ENCODE results near the gene GDF9.

DNA sequence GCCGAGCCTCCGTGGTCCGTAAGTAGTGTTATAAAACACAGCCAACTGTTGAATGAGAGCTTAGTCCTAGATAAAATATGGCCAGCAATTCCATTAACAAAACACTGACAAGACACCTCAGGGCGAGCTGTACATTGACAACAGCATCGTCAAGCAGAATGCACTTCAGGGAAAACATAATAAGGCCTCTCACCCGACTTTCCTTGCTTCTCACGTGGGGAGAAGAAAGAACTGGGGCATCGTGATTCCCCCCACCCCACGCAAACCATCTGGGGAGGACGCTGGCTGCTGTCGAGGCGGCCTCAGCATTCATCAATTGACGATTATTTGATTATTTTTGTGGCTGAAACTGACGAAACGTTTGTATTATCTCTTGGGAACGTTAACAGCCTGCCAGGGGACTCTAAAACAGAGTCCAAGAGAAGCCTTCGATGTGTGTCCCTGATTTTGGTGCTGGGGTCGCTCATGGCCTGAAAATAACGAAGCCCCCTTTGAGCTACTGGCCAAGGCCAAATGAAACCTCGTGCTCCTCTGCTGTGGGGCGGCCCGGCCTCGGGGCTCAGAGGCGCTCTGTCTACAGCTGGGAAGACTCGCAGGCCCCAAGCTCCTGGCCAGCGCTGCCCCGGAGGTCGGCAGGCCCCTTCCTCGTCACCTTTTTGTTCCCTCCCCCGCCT lies 464 bp downstream of the GDF9 start:
- TF ChIP-seq, protein P1, sequence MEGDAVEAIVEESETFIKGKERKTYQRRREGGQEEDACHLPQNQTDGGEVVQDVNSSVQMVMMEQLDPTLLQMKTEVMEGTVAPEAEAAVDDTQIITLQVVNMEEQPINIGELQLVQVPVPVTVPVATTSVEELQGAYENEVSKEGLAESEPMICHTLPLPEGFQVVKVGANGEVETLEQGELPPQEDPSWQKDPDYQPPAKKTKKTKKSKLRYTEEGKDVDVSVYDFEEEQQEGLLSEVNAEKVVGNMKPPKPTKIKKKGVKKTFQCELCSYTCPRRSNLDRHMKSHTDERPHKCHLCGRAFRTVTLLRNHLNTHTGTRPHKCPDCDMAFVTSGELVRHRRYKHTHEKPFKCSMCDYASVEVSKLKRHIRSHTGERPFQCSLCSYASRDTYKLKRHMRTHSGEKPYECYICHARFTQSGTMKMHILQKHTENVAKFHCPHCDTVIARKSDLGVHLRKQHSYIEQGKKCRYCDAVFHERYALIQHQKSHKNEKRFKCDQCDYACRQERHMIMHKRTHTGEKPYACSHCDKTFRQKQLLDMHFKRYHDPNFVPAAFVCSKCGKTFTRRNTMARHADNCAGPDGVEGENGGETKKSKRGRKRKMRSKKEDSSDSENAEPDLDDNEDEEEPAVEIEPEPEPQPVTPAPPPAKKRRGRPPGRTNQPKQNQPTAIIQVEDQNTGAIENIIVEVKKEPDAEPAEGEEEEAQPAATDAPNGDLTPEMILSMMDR (IDR thresholded peaks at IDR 0.05), result no peak
- TF ChIP-seq TP53 (CRISPR knock-in tag; IDR thresholded peaks at IDR 0.05) (no peak), GTF2I (CRISPR knock-in tag; conservative IDR thresholded peaks at IDR 0.05) (no peak)
- TF ChIP-seq, protein P2, sequence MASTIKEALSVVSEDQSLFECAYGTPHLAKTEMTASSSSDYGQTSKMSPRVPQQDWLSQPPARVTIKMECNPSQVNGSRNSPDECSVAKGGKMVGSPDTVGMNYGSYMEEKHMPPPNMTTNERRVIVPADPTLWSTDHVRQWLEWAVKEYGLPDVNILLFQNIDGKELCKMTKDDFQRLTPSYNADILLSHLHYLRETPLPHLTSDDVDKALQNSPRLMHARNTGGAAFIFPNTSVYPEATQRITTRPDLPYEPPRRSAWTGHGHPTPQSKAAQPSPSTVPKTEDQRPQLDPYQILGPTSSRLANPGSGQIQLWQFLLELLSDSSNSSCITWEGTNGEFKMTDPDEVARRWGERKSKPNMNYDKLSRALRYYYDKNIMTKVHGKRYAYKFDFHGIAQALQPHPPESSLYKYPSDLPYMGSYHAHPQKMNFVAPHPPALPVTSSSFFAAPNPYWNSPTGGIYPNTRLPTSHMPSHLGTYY (CRISPR knock-in tag; IDR thresholded peaks at IDR 0.05), result no peak
